GM19455 (cell line): Measurements from ENCODE around the gene DNAH14.
"Not testable (repeated sequence)": the region's sequence is repeated elsewhere in the genome, so short reads cannot be mapped to it uniquely, and the experiment has no call there.

Experiments used
- ATAC-seq: cut with Tn5 transposase; IDR thresholded peaks from one replicate; pipeline ENCODE4 v1.9.1; 2021; ENCODE audit not compliant: unreplicated experiment

Gene DNAH14

DNA sequence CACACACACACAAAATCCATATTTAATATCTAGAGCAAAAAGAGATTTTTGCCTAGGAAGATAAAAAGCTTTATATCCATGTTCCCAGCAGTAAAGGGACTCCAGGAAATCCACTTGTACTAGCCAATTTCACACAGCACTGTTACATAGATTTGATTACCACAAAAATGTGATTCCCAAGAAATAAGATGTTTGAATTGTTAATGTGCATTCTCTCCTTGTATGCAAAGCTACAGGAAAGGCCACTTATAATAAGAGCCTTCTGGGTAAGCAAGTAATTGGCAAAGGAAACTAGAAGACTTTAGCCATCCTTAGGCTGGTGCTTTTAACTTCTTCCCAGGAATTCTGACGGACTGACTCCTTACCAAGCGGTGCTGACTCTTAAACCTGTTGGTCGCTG is 409.1 kb downstream of the DNAH14 start:
- no peak for ATAC-seq

- ATAC-seq = no peak
Observed at GRCh38 chr1:225341642-225342041, 412.2 kb downstream of the DNAH14 start.

GRCh38 chr1:225342695-225343094 is 413.2 kb downstream of the DNAH14 start:
- ATAC-seq = no peak

GRCh38 chr1:225343618-225344017 is 414.1 kb downstream of the DNAH14 start:
- ATAC-seq = no peak

- ATAC-seq = no peak
Observed at GRCh38 chr1:225347123-225347683, 417.7 kb downstream of the DNAH14 start.

DNA sequence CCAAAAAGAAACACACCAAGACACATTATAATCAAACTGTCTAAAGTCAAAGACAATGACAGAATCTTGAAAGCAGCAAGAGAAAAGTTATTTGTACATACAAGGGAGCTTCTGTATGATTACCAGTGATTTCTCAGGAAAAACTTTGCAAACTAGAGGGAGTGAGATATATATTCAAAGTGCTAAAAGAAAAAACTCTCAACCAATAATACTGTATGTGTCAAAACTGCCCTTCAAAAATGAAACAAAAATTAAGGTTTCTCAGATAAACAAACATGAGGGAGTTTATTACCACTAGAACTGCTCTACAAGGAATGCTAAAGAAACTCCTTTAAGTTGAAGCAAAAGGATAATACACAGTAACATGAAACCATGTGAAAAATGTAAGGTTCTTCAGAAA is 418.9 kb downstream of the DNAH14 start:
- ATAC-seq = no peak

DNA sequence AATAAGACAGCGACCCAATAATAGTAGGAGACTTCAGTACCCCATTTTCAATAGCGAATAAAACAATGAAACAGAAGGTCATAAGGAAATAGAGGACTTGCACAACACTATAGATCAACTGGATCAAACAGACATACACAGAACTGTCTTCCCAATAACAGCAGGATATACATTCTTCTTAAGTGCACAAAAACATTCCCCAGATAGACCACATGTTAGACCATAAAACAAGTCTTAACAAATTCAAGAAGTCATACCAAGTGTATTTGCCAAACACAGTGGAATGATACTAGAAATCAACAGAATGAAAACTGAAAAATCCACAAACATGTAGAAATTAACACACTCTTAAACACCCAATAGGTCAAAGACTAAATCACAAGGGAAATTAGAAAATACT is 420.4 kb downstream of the DNAH14 start:
- no peak for ATAC-seq

DNA sequence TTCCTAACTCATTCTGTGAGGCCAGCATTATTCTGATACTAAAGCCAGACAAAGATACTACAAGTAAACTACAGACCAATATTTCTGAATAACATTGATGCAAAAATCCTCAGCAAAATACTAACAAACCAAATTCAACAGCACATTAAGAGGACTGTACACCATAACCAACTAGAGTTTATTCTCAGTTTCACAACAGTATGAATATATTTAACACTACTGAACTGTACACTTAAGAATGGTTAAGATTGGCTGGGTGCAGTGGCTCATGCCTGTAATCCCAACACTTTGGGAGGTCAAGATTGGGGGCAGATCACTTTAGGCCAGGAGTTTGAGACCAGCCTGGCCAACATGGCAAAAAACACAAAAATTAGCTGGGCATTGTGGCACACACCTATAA is 421.4 kb downstream of the DNAH14 start:
- ATAC-seq = no peak

- ATAC-seq = no peak
Observed at GRCh38 chr1:225354906-225355305, 425.4 kb downstream of the DNAH14 start.

DNA sequence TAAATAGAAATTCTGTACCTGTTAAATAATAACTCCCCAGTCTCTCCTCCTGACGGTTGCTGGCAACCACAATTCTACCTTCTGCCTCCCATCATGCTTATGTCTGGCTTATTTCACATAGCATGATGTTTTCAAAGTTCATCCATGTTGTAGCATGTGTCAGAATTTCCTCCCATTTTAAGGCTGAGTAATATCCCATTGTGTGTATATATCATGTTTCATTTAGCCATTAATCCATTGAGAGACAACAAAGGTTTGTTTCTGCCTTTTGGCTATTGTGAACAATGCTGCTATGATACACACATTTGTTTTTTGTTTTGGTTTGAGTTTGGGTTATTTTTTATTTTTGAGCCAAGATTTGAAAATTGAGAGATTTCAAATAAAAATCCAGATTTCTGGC is 426.4 kb downstream of the DNAH14 start:
- ATAC-seq = no peak

- no peak for ATAC-seq
Observed at GRCh38 chr1:225360119-225360518, 430.6 kb downstream of the DNAH14 start.

DNA sequence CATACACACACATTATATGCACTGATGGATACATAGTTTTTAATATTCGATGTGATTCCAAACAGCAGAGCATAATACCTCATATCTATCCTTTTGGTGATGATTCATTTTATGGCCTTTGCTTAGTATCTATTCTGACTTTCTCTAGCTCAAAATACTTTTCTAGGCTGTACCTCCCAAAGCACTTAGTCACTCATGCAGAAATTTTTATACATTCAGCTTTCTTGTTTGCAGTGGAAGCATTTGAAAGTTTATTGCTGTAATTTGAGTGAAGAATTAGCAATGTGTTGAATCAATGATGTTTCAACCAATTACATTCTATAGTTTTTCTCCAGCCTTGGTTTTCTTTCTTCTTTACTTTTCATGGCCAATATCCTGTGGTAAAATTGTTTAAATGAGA is 431.7 kb downstream of the DNAH14 start:
- ATAC-seq = no peak

DNA sequence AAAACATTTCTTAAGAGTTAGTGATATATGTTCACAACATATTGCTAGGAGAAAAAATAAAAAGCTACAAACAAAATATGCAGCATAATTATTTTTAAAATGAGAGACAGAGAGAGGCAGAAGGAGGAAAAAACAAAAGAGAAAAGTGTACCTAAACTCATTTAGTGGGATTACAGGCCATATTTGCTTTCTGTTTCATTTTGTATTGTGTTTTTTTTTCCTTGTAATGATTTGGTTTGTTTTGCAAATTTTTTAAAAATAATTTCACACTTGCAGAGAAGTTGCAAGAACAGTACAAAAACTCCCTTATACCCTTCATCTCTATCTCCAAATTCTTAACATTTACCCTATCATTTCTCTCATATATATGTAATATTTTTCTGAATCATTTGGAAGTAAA is 433.3 kb downstream of the DNAH14 start:
- ATAC-seq = no peak

DNA sequence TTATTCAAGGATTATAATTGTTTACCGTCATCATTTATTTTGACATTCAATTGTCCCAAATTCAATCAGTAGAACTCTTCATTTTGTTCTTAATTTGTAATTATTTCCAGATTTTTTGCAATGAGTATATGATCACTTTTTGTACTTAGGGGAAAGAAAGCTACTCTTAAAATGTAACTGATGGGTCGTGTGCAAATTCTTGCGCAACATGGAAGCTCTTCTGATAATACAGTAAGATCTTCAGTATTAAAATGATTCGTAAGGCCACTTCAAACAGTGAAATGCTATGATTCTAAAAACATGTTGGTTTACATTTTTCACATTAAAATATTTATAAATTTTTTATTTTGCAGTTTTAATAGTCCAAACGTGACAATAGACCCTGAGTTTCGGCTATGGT is 435.0 kb downstream of the DNAH14 start:
- no peak for ATAC-seq

GRCh38 chr1:225366018-225366417 is 436.5 kb downstream of the DNAH14 start:
- ATAC-seq = no peak

GRCh38 chr1:225366552-225366951 is 437.1 kb downstream of the DNAH14 start:
- no peak for ATAC-seq

DNA sequence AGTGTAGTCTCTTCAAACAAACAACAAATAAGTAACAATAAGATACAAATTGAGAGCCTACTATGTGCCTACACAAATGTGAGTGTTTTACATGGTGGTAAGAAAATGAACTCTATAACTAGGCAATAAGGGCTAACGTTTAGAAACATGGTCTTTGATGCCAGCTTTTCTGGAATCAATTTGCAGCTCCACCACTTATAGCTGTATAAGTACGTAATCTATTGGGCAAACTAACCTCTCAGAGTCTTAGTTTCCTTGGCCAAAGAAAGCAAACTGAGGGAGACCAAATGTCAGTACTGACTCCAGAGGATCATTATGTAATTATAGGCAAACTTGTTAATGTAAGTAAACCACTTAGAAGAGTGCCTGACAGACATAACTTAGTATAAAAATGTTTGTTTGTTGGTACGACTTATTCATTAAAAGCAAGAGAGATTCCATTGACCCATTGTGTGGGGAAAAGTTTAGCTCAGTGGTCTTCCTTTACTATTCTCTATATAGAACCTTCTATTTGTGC is 438.6 kb downstream of the DNAH14 start:
- ATAC-seq = no peak

DNA sequence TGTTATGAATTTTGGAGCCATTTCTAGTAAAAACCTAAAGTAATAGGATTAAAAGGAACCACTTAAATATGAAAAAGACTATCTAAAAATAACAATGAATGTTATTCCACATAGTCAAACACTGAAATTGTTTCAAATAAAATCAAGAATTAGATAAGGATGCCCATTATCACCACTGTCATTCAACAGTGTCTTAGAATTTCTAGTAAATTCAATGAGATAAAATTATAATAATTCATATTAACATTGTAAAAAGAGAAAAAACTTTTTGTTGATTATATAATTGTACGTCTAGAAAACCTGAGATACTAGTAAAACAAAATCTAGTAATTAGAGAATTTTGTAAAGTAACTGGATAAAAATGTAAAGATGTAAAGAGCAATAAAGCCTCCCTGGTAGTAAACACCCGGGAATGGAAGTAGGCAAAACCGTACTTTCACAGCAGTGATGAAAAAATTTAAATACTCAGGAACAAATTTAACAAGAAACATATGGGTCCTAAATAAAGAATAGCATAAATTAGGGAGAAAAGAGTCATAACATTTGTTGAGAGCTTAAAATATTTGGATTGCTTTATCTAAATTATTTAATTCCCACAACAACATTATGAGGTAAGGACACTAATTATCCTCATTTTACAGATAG is 442.0 kb downstream of the DNAH14 start:
- no peak for ATAC-seq

GRCh38 chr1:225373155-225373554 is 443.7 kb downstream of the DNAH14 start:
- no peak for ATAC-seq

- ATAC-seq = no peak
Observed at GRCh38 chr1:225374996-225375395, 445.5 kb downstream of the DNAH14 start.

DNA sequence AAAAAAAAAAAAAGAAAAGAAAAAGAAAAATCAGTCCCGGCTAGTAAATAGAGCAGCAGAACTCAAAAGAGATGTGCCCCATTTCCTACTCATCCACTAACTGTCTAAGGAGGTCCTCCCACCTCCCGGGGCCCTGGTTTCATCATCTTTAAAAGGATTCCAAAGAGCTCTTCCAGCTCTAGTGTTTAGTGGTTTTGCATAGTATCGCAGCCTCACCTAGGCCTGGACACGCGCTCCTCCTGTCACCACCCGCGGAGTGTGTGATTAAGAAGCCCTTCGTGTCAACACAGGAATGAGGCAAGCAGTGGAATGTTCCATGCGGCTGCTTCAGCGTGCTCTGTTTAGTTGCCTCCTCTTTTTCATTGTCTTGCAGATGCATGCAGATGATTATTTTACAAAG is 449.4 kb downstream of the DNAH14 start:
- no peak for ATAC-seq

GRCh38 chr1:225380691-225381090 is 451.2 kb downstream of the DNAH14 start:
- no peak for ATAC-seq

DNA sequence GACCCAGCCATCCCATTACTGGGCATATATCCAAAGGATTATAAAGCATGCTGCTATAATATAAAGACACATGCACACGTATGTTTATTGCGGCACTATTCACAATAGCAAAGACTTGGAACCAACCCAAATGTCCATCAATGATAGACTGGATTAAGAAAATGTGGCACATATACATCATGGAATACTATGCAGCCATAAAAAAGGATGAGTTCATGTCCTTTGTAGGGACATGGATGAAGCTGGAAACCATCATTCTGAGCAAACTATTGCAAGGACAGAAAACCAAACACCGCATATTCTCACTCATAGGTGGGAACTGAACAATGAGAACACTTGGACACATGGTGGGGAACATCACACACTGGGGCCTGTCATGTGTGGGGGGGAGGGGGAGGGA is 457.4 kb downstream of the DNAH14 start:
- not testable (repeated sequence) for ATAC-seq
